ENCODE data around the gene EPHB1. TPM values are rescaled to one million over a fixed set of nuclear protein-coding genes. Genes with fewer than 3 reads are reported as not detected.

EPHB1 gene
- total RNA-seq, 1 donor from 2014 or later = 16.3 TPM

- Mint-ChIP-seq H3K4me3 (ENCODE audit: unreplicated experiment) (no peak overlapping the region), H3K4me1 (ENCODE audit: low read depth, unreplicated experiment) (peaks cover 10% of the 10 kb centered on the region)
These were observed 423.7 kb downstream of the EPHB1 start for GRCh38 chr3:135218782-135219181.

GRCh38 chr3:135224815-135225362 is 429.8 kb downstream of the EPHB1 start:
- Mint-ChIP-seq H3K36me3 (ENCODE audit: unreplicated experiment) (no peaks in the 10 kb centered on the region), H3K9me3 (ENCODE audit: unreplicated experiment) (no peaks in the 10 kb centered on the region), H3K4me3 (ENCODE audit: unreplicated experiment) (no peak overlapping the region), H3K27ac (ENCODE audit: unreplicated experiment) (peak overlapping the region; percentile 53), H3K27me3 (ENCODE audit: unreplicated experiment) (no peaks in the 10 kb centered on the region), H3K4me1 (ENCODE audit: low read depth, unreplicated experiment) (no peaks in the 10 kb centered on the region)
- no peak for DNase-seq
- TF ChIP-seq CTCF (IDR thresholded peaks at IDR 0.05; ENCODE audit: partially characterized antibody, unreplicated experiment) = no peak

More at GRCh38 chr3:135218782-135219181, 423.7 kb downstream of the EPHB1 start:
- Mint-ChIP-seq H3K27me3 (ENCODE audit: unreplicated experiment) (peaks cover 2% of the 10 kb centered on the region), H3K9me3 (ENCODE audit: unreplicated experiment) (no peaks in the 10 kb centered on the region), H3K36me3 (ENCODE audit: unreplicated experiment) (no peaks in the 10 kb centered on the region), H3K27ac (ENCODE audit: unreplicated experiment) (no peak overlapping the region)
- no peak for DNase-seq
- no peak for TF ChIP-seq CTCF (IDR thresholded peaks at IDR 0.05; ENCODE audit: partially characterized antibody, unreplicated experiment)

- TF ChIP-seq CTCF (IDR thresholded peaks at IDR 0.05; ENCODE audit: partially characterized antibody, unreplicated experiment) = no peak
- no peak overlapping the region for H3K27ac Mint-ChIP-seq (ENCODE audit: unreplicated experiment)
These were observed 431.0 kb downstream of the EPHB1 start for GRCh38 chr3:135226057-135226456.

GRCh38 chr3:135228201-135228600 is 433.1 kb downstream of the EPHB1 start:
- DNase-seq = no peak
- Mint-ChIP-seq H3K9me3 (ENCODE audit: unreplicated experiment) (no peaks in the 10 kb centered on the region), H3K4me1 (ENCODE audit: low read depth, unreplicated experiment) (peaks cover 4% of the 10 kb centered on the region), H3K27me3 (ENCODE audit: unreplicated experiment) (no peaks in the 10 kb centered on the region), H3K36me3 (ENCODE audit: unreplicated experiment) (no peaks in the 10 kb centered on the region), H3K27ac (ENCODE audit: unreplicated experiment) (no peak overlapping the region), H3K4me3 (ENCODE audit: unreplicated experiment) (no peak overlapping the region)
- no peak for TF ChIP-seq CTCF (IDR thresholded peaks at IDR 0.05; ENCODE audit: partially characterized antibody, unreplicated experiment)

More at GRCh38 chr3:135226057-135226456, 431.0 kb downstream of the EPHB1 start:
- no peaks in the 10 kb centered on the region for H3K9me3 Mint-ChIP-seq (ENCODE audit: unreplicated experiment)
- no peak overlapping the region for H3K4me3 Mint-ChIP-seq (ENCODE audit: unreplicated experiment)
- no peaks in the 10 kb centered on the region for H3K27me3 Mint-ChIP-seq (ENCODE audit: unreplicated experiment)
- H3K36me3 Mint-ChIP-seq (ENCODE audit: unreplicated experiment) = no peaks in the 10 kb centered on the region
- H3K4me1 Mint-ChIP-seq (ENCODE audit: low read depth, unreplicated experiment) = no peaks in the 10 kb centered on the region
- DNase-seq = no peak

GRCh38 chr3:135229018-135229495 is 434.0 kb downstream of the EPHB1 start:
- no peak overlapping the region for H3K27ac Mint-ChIP-seq (ENCODE audit: unreplicated experiment)
- no peak for DNase-seq
- H3K9me3 Mint-ChIP-seq (ENCODE audit: unreplicated experiment) = no peaks in the 10 kb centered on the region
- no peaks in the 10 kb centered on the region for H3K27me3 Mint-ChIP-seq (ENCODE audit: unreplicated experiment)
- peaks cover 4% of the 10 kb centered on the region for H3K36me3 Mint-ChIP-seq (ENCODE audit: unreplicated experiment)
- H3K4me1 Mint-ChIP-seq (ENCODE audit: low read depth, unreplicated experiment) = peaks cover 4% of the 10 kb centered on the region
- H3K4me3 Mint-ChIP-seq (ENCODE audit: unreplicated experiment) = no peak overlapping the region
- TF ChIP-seq CTCF (IDR thresholded peaks at IDR 0.05; ENCODE audit: partially characterized antibody, unreplicated experiment) = no peak

All from glutamatergic neuron (in vitro differentiated cells).